WTC11 (cell line): ENCODE measurements around the gene USP34. TPM values are rescaled to one million over a fixed set of nuclear protein-coding genes. Genes with fewer than 3 reads are reported as not detected.

Experiments used
- ATAC-seq: fragments of 200-7000 bp; cut with Tn5 transposase; 2 replicates; pipeline ENCODE4 v1.10.0; 2021; ENCODE audit warnings: mild to moderate bottlenecking, moderate library complexity
- CTCF ChIA-PET: fragments of 300-600 bp; sonication (Branson Sonifier 250); formaldehyde crosslinking; loops from one replicate; lab custom pipeline; 2021; ENCODE audit warnings: antibody characterized with exemption; lab: Charles Lee
- POLR2A ChIA-PET: fragments of 350-600 bp; sonication (Branson Sonifier 250); formaldehyde crosslinking; loops from one replicate; lab custom pipeline; 2021; ENCODE audit warnings: antibody characterized with exemption; lab: Charles Lee
- DNase-seq: peaks from one replicate; pipeline ENCODE4 v3.0.0; 2021; ENCODE audit warnings: low spot score
- H3K27ac Mint-ChIP-seq: 2 replicates; pipeline ENCODE4 v1.8.0; 2021; ENCODE audit warnings: mixed read lengths
- H3K27me3 Mint-ChIP-seq: 2 replicates; pipeline ENCODE4 v1.8.0; 2021; ENCODE audit warnings: low read depth, mild to moderate bottlenecking, moderate library complexity, mixed read lengths
- H3K36me3 Mint-ChIP-seq: 2 replicates; pipeline ENCODE4 v1.8.0; 2021; ENCODE audit warnings: mixed read lengths
- H3K4me1 Mint-ChIP-seq: 2 replicates; pipeline ENCODE4 v1.8.0; 2022; ENCODE audit warnings: mixed read lengths
- H3K4me3 Mint-ChIP-seq: 2 replicates; pipeline ENCODE4 v1.8.0; 2021; ENCODE audit warnings: mild to moderate bottlenecking, moderate library complexity, mixed read lengths
- H3K9me3 Mint-ChIP-seq: 2 replicates; pipeline ENCODE4 v1.8.0; 2021; ENCODE audit warnings: mixed read lengths
- AFF4 ChIP-seq: sonication (generic); formaldehyde crosslinking; IDR thresholded peaks from 2 replicates; pipeline ENCODE4 v1.8.1; 2023; ENCODE audit warnings: mild to moderate bottlenecking, missing genetic modification reagents, borderline replicate concordance
- ATF1 ChIP-seq: sonication (generic); formaldehyde crosslinking; IDR thresholded peaks from 2 replicates; pipeline ENCODE4 v1.8.1; 2023; ENCODE audit warnings: mild to moderate bottlenecking, moderate library complexity, missing genetic modification reagents
- CREB1 ChIP-seq: sonication (generic); formaldehyde crosslinking; IDR thresholded peaks from 2 replicates; pipeline ENCODE4 v1.8.0; 2023; ENCODE audit warnings: mild to moderate bottlenecking, missing genetic modification reagents
- CTCF ChIP-seq: fragments of 200-600 bp; IDR thresholded peaks from 2 replicates; pipeline ENCODE4 v1.8.0; 2022; ENCODE audit warnings: antibody characterized with exemption
- E2F4 ChIP-seq: sonication (generic); formaldehyde crosslinking; IDR thresholded peaks from 2 replicates; pipeline ENCODE4 v1.8.1; 2022; ENCODE audit warnings: low read depth, mild to moderate bottlenecking, moderate library complexity, missing genetic modification reagents, borderline replicate concordance
- GTF2I ChIP-seq: fragments of 250-450 bp; sonication (Bioruptor Pico); conservative IDR thresholded peaks from 2 replicates; pipeline ENCODE4 v1.4.0; 2021; ENCODE audit warnings: mild to moderate bottlenecking
- HMGA2 ChIP-seq: fragments of 250-450 bp; sonication (Bioruptor Pico); IDR thresholded peaks from 2 replicates; pipeline ENCODE4 v1.4.0; 2021; ENCODE audit warnings: mild to moderate bottlenecking, moderate library complexity
- KAT7 ChIP-seq: sonication (generic); formaldehyde crosslinking; IDR thresholded peaks from 2 replicates; pipeline ENCODE4 v1.8.1; 2023; ENCODE audit warnings: missing genetic modification reagents, mild to moderate bottlenecking, borderline replicate concordance
- MAX ChIP-seq: sonication (generic); formaldehyde crosslinking; IDR thresholded peaks from 2 replicates; pipeline ENCODE4 v1.8.0; 2022; ENCODE audit warnings: mild to moderate bottlenecking, missing genetic modification reagents
- MXD4 ChIP-seq: fragments of 250-450 bp; sonication (Bioruptor Pico); IDR thresholded peaks from 2 replicates; pipeline ENCODE4 v1.8.0; 2021; ENCODE audit warnings: mild to moderate bottlenecking, moderate library complexity, borderline replicate concordance
- PRDM15 ChIP-seq: sonication (generic); formaldehyde crosslinking; IDR thresholded peaks from 2 replicates; pipeline ENCODE4 v1.8.0; 2022; ENCODE audit warnings: missing genetic modification reagents
- SMAD3 ChIP-seq: sonication (generic); formaldehyde crosslinking; IDR thresholded peaks from 2 replicates; pipeline ENCODE4 v1.8.0; 2022; ENCODE audit warnings: missing genetic modification reagents, mild to moderate bottlenecking, borderline replicate concordance
- STAT6 ChIP-seq: sonication (generic); formaldehyde crosslinking; conservative IDR thresholded peaks from 2 replicates; pipeline ENCODE4 v1.8.1; 2023; ENCODE audit warnings: mild to moderate bottlenecking, low read depth, missing genetic modification reagents, moderate library complexity
- USF1 ChIP-seq: sonication (generic); formaldehyde crosslinking; IDR thresholded peaks from 2 replicates; pipeline ENCODE4 v1.8.0; 2022; ENCODE audit warnings: mild to moderate bottlenecking, missing genetic modification reagents
- ZBTB43 ChIP-seq: sonication (generic); formaldehyde crosslinking; IDR thresholded peaks from 2 replicates; pipeline ENCODE4 v1.8.1; 2023; ENCODE audit warnings: mild to moderate bottlenecking, missing genetic modification reagents
- ZNF121 ChIP-seq: sonication (generic); formaldehyde crosslinking; IDR thresholded peaks from 2 replicates; pipeline ENCODE4 v1.8.0; 2023; ENCODE audit warnings: missing genetic modification reagents
- ZNF138 ChIP-seq: sonication (generic); formaldehyde crosslinking; conservative IDR thresholded peaks from 2 replicates; pipeline ENCODE4 v1.8.1; 2022; ENCODE audit warnings: mild to moderate bottlenecking, moderate library complexity, missing genetic modification reagents
- ZNF317 ChIP-seq: sonication (generic); formaldehyde crosslinking; IDR thresholded peaks from 2 replicates; pipeline ENCODE4 v1.8.1; 2023; ENCODE audit warnings: low read depth, mild to moderate bottlenecking, moderate library complexity, missing genetic modification reagents, borderline replicate concordance
- total RNA-seq: library from RNA; stranded (reverse); gene quantifications from 3 replicates; pipeline ENCODE4 v1.2.3, GENCODE V29; 2021

USP34 gene
- total RNA-seq, 1 experiment from 2014 or later = 92.3 TPM

GRCh38 chr2:61463769-61464475 is 7.0 kb downstream of the USP34 start:
- Mint-ChIP-seq H3K27me3 (no peaks in the 10 kb centered on the region), H3K4me1 (peaks cover 31% of the 10 kb centered on the region), H3K9me3 (no peaks in the 10 kb centered on the region), H3K36me3 (peaks cover 17% of the 10 kb centered on the region), H3K4me3 (no peak overlapping the region), H3K27ac (peak overlapping the region; percentile 67)
- CTCF ChIA-PET = interaction anchor here (1.7 kb wide), 1 partner anchor 38 kb away, joined by 6 read pairs; no protein-coding TSS in a partner anchor
- POLR2A ChIA-PET = no interaction called here
- no peak for ATAC-seq
- TF ChIP-seq ATF1 (CRISPR knock-in tag) = no peak
- TF ChIP-seq ZNF121 (CRISPR knock-in tag) = peak; percentile 83
- no peak for TF ChIP-seq E2F4 (CRISPR knock-in tag)
- no peak for TF ChIP-seq GTF2I (CRISPR knock-in tag)
- no peak for DNase-seq

- Mint-ChIP-seq H3K9me3 (no peaks in the 10 kb centered on the region), H3K27ac (no peak overlapping the region), H3K4me3 (no peak overlapping the region), H3K4me1 (peaks cover 26% of the 10 kb centered on the region), H3K36me3 (peaks cover 3% of the 10 kb centered on the region; the same call in 1 of the 2 replicates), H3K27me3 (no peaks in the 10 kb centered on the region)
- POLR2A ChIA-PET = no interaction called here
- ATAC-seq (no peak), DNase-seq (no peak)
- CTCF ChIA-PET = interaction anchor here (2.8 kb wide), 1 partner anchor 35 kb away, joined by 8 read pairs; no protein-coding TSS in a partner anchor
- TF ChIP-seq CREB1 = no peak
- TF ChIP-seq CTCF = no peak
- no peak for TF ChIP-seq MAX (CRISPR knock-in tag)
- no peak for TF ChIP-seq ZNF138
- TF ChIP-seq ZBTB43 = no peak
- TF ChIP-seq STAT6 (CRISPR knock-in tag) = no peak
- TF ChIP-seq USF1 (CRISPR knock-in tag) = no peak
- TF ChIP-seq MXD4 (CRISPR knock-in tag) = no peak
- TF ChIP-seq AFF4 = no peak
- no peak for TF ChIP-seq SMAD3
- no peak for TF ChIP-seq ZNF317 (CRISPR knock-in tag)
- no peak for TF ChIP-seq PRDM15 (CRISPR knock-in tag)
- TF ChIP-seq KAT7 (CRISPR knock-in tag) = no peak
- TF ChIP-seq HMGA2 (CRISPR knock-in tag) = no peak
Measured at GRCh38 chr2:61461404-61461803, 9.5 kb downstream of the USP34 start.
